K562 (cell line): ENCODE measurements around the gene SFPQ.

Experiments
- ARID3A ChIP-seq: IDR thresholded peaks from 2 replicates; pipeline ENCODE4 v1.6.1; 2012; ENCODE audit warnings: low read depth, low read length, improper control_type of control experiment, borderline replicate concordance
- CTCF ChIP-seq, 3 experiments: IDR thresholded peaks in 2 of 3; conservative IDR thresholded peaks in 1 of 3; 2 replicates each; pipeline ENCODE4 v1.5.1; 2011 to 2012; ENCODE audit warnings: low read length in 3 of 3, mild to moderate bottlenecking in 3 of 3, control low read depth in 2 of 3, improper control_type of control experiment in 1 of 3, inconsistent platforms in 1 of 3, low read depth in 1 of 3, mixed read lengths in 1 of 3, moderate library complexity in 1 of 3; ENCODE audit not compliant: insufficient read depth in 2 of 3
- MXD1 ChIP-seq: fragments of 250-450 bp; sonication (Bioruptor Pico); IDR thresholded peaks from 2 replicates; pipeline ENCODE4 v1.8.0; 2021; ENCODE audit warnings: borderline replicate concordance, mild to moderate bottlenecking, moderate library complexity; ENCODE audit not compliant: poor library complexity, severe bottlenecking
- SIRT6 ChIP-seq: IDR thresholded peaks from one replicate; pipeline ENCODE4 v1.6.1; 2012; ENCODE audit warnings: low read depth, mild to moderate bottlenecking, control low read depth, inconsistent platforms, low read length, moderate library complexity
- SMARCE1 ChIP-seq: fragments of 450-650 bp; IDR thresholded peaks from 2 replicates; pipeline ENCODE4 v1.7.1; 2016; ENCODE audit warnings: mild to moderate bottlenecking
- TAF1 ChIP-seq: IDR thresholded peaks from 2 replicates; pipeline ENCODE4 v1.6.1; 2011; ENCODE audit warnings: mild to moderate bottlenecking, low read length, moderate library complexity; ENCODE audit not compliant: insufficient read depth, control insufficient read depth, severe bottlenecking; ENCODE audit errors: extremely low read depth

GRCh38 chr1:35179908-35180307 is 13.0 kb downstream of the SFPQ start:
- no peak for TF ChIP-seq MXD1 (CRISPR knock-in tag)
- no peak for TF ChIP-seq TAF1
- no peak for TF ChIP-seq SMARCE1
- TF ChIP-seq SIRT6 = no peak
- TF ChIP-seq CTCF (IDR thresholded peaks at IDR 0.05 in 2 of 3, conservative IDR thresholded peaks at IDR 0.05 in 1 of 3; ENCODE audit: insufficient read depth in 2 of 3, low read depth in 1 of 3, low read length in 3 of 3) = no peak
- no peak for TF ChIP-seq ARID3A
